Measurements from ENCODE around the gene CLDN10.
"Not testable (repeated sequence)": the region's sequence is repeated elsewhere in the genome, so short reads cannot be mapped to it uniquely, and the experiment has no call there.

Gene CLDN10, protein sequence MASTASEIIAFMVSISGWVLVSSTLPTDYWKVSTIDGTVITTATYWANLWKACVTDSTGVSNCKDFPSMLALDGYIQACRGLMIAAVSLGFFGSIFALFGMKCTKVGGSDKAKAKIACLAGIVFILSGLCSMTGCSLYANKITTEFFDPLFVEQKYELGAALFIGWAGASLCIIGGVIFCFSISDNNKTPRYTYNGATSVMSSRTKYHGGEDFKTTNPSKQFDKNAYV

DNA sequence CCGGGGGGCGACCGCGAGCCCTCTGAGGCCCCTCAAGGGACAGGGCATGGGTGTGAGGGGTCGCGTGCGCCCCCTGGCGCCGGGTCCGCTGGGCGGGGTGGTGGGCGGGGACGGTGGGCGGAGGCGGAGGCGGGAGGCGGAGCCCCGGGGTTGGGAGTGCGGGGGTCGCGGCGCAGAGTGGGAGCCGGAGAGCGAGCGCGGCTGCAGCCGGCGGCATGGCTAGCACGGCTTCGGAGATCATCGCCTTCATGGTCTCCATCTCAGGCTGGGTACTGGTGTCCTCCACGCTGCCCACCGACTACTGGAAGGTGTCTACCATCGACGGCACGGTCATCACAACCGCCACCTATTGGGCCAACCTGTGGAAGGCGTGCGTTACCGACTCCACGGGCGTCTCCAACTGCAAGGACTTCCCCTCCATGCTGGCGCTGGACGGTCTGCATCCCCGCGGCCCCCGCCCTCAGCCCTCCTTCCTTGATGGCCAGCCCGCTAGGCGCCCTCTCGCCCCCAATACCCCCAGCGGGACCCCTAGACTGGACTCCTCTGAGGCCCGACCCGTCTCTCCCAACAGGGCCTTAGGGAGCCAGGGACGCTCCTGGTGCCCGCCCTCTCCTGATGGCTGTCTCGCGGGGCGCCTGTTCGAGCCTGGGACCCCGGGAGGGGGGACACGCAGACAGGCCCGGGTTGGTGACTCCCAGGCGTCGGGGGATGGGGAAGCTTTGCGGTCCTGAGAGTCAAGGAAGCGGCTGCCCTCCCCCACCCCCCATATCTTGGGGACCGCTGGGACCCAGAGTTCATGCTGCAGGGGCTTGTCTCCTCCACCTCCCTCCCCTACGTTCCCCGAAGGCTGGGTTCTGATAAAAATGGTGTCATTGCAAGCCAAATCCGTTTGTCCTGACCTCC, at the start of gene CLDN10:
CLDN10 (plus strand) TSS at position 182 of the 903 bp plus-strand sequence; CDS start at position 216, 34 bp downstream.
- Histone ChIP-seq H3K9me3 (no peaks in the 10 kb centered on the region), H3K27me3 (ENCODE audit: low read depth) (peaks cover 4% of the 10 kb centered on the region; the same call in 1 of the 2 replicates), H3K4me1 (peaks cover under 1% of the 10 kb centered on the region; the same call in 1 of the 2 replicates), H3K4me3 (no peak within 1 kb of the TSS), H3K36me3 (replicated peaks) (no peaks in the 10 kb centered on the region)
- DNase-seq (ENCODE audit: low spot score in 2 of 2), result no peak
- in situ Hi-C loops (cut with MboI; ENCODE audit: low sequenced_read_pairs), result no loop called here

DNA sequence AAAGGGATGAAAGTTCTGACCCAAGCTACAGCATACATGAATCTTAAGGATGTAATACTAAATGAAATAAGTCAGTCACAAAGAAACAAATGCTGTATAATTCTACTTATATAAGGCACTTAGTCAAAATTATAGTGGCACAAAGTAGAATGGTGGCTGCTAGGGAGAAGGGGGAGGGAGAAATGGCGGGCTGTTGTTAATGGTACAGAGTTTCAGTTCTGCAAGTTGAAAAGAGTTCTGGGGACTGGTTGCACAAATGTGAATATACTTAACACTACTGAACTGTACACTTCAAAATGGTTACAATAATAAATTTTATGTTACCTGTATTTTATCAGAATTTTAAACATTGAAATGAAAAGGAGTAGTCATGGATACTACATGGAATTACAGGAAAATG, 48.9 kb upstream of the CLDN10 start:
- in situ Hi-C loops (cut with MboI; ENCODE audit: low sequenced_read_pairs), result no loop called here
- H3K27me3 ChIP-seq (ENCODE audit: low read depth), result no peaks in the 10 kb centered on the region
- DNase-seq (ENCODE audit: low spot score in 2 of 2), result no peak

DNA sequence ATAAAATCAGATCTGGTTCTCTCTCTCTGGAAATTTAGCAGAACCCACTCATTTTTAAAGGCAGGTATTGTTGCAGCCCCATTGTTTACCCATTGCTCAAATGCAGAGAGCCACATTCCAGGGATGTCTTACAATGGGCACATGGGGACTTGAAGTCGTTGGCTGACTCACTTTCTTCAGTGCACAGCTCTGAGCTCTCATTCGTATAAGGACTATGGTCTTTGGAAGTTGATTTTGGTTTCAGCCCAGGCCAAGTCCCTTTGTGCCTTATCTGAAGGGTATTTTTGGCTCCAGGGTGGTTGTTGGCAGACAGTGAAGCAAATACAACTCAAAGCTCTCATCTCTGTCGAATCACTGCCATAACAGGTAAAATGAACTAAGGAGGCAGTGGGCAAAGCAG, 47.3 kb upstream of the CLDN10 start:
- no peaks in the 10 kb centered on the region for H3K36me3 ChIP-seq (replicated peaks)
- in situ Hi-C loops (cut with MboI; ENCODE audit: low sequenced_read_pairs), result no loop called here
- peak in 1 of 2 experiments; percentile 13 for DNase-seq (ENCODE audit: low spot score in 2 of 2)
- no peaks in the 10 kb centered on the region for H3K27me3 ChIP-seq (ENCODE audit: low read depth)
- H3K9me3 ChIP-seq, result no peaks in the 10 kb centered on the region
- no peaks in the 10 kb centered on the region for H3K4me1 ChIP-seq
- H3K4me3 ChIP-seq, result no peak overlapping the region

More for the DNA sequence above, 48.9 kb upstream of the CLDN10 start:
- Histone ChIP-seq H3K9me3 (no peaks in the 10 kb centered on the region), H3K36me3 (replicated peaks) (no peaks in the 10 kb centered on the region), H3K4me3 (no peak overlapping the region), H3K4me1 (no peaks in the 10 kb centered on the region)

DNA sequence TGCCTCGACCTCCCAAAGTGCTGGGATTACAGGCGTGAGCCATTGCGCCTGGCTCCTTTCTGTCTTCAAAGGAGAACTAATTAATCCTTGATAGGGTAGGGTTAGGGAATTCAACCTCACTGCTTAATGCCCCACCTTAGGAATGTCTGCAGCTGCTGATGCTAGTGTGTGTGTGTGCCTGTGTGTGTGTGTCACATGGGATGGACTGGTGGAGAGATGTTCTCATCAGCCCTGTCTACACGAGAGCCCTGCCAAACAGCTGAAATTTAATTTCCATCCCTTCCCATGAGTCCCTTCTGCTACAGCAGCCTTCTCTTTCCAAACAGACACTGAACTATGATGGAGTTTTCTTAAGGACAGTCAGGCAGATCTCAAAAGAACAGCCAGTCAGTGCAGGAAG, 46.5 kb upstream of the CLDN10 start:
- H3K9me3 ChIP-seq, result no peaks in the 10 kb centered on the region
- no peak overlapping the region for H3K4me3 ChIP-seq
- H3K36me3 ChIP-seq (replicated peaks), result no peaks in the 10 kb centered on the region
- no peak for DNase-seq (ENCODE audit: low spot score in 2 of 2)
- no peaks in the 10 kb centered on the region for H3K4me1 ChIP-seq
- in situ Hi-C loops (cut with MboI; ENCODE audit: low sequenced_read_pairs), result no loop called here
- no peaks in the 10 kb centered on the region for H3K27me3 ChIP-seq (ENCODE audit: low read depth)

DNA sequence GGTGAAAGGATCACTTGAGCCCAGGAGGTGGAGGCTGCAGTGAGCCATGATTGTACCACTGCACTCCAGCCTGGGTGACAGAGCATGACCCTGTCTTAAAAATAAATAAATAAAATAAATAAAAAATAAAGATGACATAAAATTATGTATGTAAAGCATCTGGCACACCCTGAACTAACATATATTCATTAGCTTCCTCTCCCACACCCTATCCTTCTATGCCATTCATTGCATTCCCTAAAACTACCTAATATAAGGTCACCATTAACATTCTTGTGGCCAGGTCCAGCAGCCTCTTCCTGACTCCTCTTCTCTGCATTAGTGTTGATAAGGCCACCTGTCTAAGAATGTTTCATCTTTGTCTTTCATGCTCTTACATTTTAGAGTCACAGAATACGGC, 44.5 kb upstream of the CLDN10 start:
- H3K27me3 ChIP-seq (ENCODE audit: low read depth), result no peaks in the 10 kb centered on the region
- in situ Hi-C loops (cut with MboI; ENCODE audit: low sequenced_read_pairs), result no loop called here
- H3K36me3 ChIP-seq (replicated peaks), result no peaks in the 10 kb centered on the region
- no peak for DNase-seq (ENCODE audit: low spot score in 2 of 2)
- H3K4me3 ChIP-seq, result no peak overlapping the region
- no peaks in the 10 kb centered on the region for H3K4me1 ChIP-seq
- no peaks in the 10 kb centered on the region for H3K9me3 ChIP-seq

DNA sequence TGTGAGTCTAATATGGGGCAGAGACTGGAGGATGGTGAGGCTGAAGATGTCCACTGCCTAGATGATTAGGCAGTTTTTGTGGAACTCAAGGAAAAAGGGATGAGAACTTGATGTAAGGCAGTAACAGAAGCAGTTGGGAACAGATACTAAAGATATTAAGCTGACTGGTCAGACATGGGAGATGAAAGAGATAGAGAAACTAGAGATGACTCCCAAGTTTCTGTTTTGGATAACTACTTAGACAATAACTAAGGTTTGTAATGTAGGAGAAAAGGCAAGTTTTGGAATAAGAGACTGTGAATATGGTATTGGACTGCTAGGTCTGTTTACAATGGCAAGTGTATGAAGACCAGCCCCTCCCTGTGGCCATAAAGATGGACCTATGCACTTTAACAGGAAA, 43.5 kb upstream of the CLDN10 start:
- DNase-seq (ENCODE audit: low spot score in 2 of 2), result no peak
- H3K9me3 ChIP-seq, result no peaks in the 10 kb centered on the region
- no peak overlapping the region for H3K4me3 ChIP-seq
- in situ Hi-C loops (cut with MboI; ENCODE audit: low sequenced_read_pairs), result no loop called here
- H3K4me1 ChIP-seq, result no peaks in the 10 kb centered on the region
- H3K27me3 ChIP-seq (ENCODE audit: low read depth), result 0 out of 2 replicates have a peak, but pooled peaks cover 2% of the 10 kb centered on the region
- H3K36me3 ChIP-seq (replicated peaks), result no peaks in the 10 kb centered on the region

DNA sequence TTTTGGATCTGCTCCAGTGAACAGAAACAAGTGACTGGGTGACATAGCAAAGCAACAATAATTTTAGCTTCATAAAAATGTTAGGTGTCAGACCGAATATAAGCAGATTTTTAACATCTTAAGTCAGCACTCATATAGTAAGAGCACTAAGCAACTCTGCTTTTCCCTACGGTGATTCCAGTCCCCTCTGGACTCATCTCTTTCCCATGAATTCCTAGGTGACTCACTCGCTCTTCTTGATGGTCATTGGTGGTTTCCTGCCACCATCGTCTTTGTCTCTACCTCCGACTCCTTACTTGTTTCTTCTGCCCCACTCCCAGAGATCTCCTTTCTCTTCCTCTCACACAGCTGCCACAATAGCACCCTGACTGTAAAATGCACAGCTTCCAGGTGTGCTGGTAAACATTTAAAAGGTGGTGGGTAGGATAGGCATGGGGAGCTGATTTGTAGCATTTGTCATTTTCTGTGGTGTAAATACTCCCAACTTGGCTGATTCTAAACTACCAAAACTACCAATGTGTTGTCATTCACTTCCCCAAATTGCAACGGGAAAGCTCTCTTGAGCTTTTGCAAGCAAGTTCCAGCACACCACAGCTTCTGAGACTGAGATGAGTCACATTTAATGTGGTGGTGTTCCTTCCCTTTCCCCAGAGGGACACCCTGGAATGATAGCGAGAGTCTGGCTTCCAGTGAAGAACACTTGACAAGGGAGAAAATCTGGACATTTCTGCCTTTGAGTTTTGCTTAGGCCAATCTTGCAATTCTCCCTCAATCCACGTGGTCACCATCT, 42.8 kb upstream of the CLDN10 start:
- no peak for DNase-seq (ENCODE audit: low spot score in 2 of 2)
- in situ Hi-C loops (cut with MboI; ENCODE audit: low sequenced_read_pairs), result no loop called here
- Histone ChIP-seq H3K27me3 (ENCODE audit: low read depth) (0 out of 2 replicates have a peak, but pooled peaks cover 2% of the 10 kb centered on the region), H3K9me3 (no peaks in the 10 kb centered on the region), H3K36me3 (replicated peaks) (no peaks in the 10 kb centered on the region), H3K4me1 (no peaks in the 10 kb centered on the region), H3K4me3 (no peak overlapping the region)

DNA sequence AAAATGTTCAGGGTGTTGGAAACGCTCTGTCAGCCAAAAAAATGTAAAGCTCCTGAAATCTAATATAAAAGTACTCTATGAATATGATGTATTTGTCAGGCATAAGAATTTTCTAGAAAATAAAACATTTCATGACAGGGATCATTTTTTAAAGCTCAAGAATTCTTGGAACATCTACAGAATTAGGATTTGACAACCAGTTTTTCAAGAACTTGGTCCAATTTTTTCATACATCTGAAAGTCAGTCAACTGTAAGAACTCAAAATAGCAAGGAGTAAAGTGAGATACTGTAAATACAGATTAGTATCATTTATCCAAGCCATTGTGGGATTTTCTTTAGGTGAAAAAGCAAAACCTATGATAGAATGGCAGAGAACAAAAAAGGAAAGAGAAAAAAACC, 41.6 kb upstream of the CLDN10 start:
- in situ Hi-C loops (cut with MboI; ENCODE audit: low sequenced_read_pairs), result no loop called here
- no peaks in the 10 kb centered on the region for H3K4me1 ChIP-seq

DNA sequence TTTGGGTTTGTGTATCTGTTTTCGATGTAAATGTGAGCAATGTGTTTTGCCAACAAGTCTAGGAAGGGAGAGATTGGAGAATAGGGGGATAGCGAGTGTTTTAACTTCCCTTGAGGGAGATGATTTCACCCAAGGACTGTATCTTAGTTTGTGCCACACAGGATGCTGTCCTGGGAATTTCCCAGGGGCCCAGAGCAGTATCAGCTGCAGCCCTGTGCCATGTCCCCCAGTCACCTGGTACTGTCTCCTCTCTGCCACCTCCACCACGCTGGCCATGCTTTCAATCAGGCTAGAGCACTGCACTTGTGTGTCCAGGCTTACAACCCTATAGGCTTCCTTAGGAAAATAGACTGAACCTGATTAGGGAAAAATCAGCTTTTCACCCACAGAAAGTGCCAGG, 40.1 kb upstream of the CLDN10 start:
- Histone ChIP-seq H3K9me3 (no peaks in the 10 kb centered on the region), H3K36me3 (replicated peaks) (no peaks in the 10 kb centered on the region), H3K4me3 (no peak overlapping the region), H3K4me1 (0 out of 2 replicates have a peak, but pooled peaks cover 3% of the 10 kb centered on the region), H3K27me3 (ENCODE audit: low read depth) (peaks cover 2% of the 10 kb centered on the region; the same call in 1 of the 2 replicates)
- in situ Hi-C loops (cut with MboI; ENCODE audit: low sequenced_read_pairs), result no loop called here
- no peak for DNase-seq (ENCODE audit: low spot score in 2 of 2)

More for the DNA sequence above, 41.6 kb upstream of the CLDN10 start:
- DNase-seq (ENCODE audit: low spot score in 2 of 2), result no peak
- H3K4me3 ChIP-seq, result no peak overlapping the region
- H3K27me3 ChIP-seq (ENCODE audit: low read depth), result 0 out of 2 replicates have a peak, but pooled peaks cover 2% of the 10 kb centered on the region
- no peaks in the 10 kb centered on the region for H3K36me3 ChIP-seq (replicated peaks)
- H3K9me3 ChIP-seq, result no peaks in the 10 kb centered on the region

DNA sequence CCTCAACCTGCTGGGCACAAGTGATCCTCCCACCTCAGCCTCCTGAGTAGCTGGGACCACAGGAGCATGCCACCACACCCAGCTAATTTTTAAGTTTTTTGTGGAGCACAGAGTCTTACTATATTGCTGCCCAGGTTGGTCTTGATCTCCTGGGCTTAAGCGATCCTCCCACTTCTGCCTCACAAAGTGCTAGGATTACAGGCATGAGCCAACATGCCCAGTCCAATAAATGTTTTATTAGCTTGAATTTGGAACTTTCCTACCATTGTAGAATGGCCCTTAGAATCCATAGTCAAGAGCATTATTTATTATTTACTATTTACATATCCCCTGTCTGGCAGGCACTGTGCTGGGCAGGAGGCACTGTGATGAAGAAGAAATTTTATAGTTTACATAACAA, 39.6 kb upstream of the CLDN10 start:
- peaks cover 3% of the 10 kb centered on the region for H3K27me3 ChIP-seq (ENCODE audit: low read depth)
- 0 out of 2 replicates have a peak, but pooled peaks cover 3% of the 10 kb centered on the region for H3K4me1 ChIP-seq
- no peak for DNase-seq (ENCODE audit: low spot score in 2 of 2)
- no peaks in the 10 kb centered on the region for H3K9me3 ChIP-seq
- H3K4me3 ChIP-seq, result no peak overlapping the region
- in situ Hi-C loops (cut with MboI; ENCODE audit: low sequenced_read_pairs), result no loop called here
- no peaks in the 10 kb centered on the region for H3K36me3 ChIP-seq (replicated peaks)

DNA sequence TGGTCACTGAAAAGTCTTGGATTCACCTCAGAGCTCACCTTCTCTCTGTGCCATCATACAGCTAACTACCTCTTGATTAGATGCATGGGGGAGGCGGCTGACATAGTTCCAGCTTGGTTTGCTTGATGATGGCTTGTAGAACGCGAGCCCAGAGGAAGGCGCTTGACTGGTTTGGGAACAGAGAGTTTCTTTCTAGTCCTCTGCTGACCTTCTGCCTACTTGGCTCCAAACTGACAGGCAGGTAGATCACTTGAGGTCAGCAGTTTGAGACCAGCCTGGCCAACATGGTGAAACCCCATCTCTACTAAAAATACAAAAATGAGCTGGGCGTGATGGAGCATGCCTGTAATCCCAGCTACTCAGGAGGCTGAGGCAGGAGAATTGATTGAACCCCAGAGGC, 36.9 kb upstream of the CLDN10 start:
- H3K36me3 ChIP-seq (replicated peaks); in situ Hi-C loops (cut with MboI; ENCODE audit: low sequenced_read_pairs); H3K9me3 ChIP-seq; H3K4me3 ChIP-seq; DNase-seq (ENCODE audit: low spot score in 2 of 2); H3K27me3 ChIP-seq (ENCODE audit: low read depth); H3K4me1 ChIP-seq: not testable (repeated sequence)

DNA sequence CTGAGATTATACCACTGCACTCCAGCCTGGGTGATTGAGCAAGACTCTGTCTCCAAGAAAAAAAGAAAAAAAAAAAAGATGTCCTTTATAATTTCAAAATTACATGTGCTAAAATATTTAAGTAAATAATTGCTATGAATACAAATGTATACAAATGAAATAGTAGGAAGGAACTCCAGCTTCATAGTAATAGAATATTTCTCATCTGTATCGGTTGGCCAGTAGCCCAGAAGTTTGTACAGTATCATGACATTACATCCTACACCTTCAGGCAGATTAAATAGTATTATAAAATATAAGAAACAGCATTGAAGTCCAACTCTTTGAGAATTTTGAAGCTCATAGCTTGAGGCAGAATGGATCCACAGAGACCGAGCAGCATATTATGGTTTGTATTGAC, 36.5 kb upstream of the CLDN10 start:
- H3K4me3 ChIP-seq, result no peak overlapping the region
- H3K36me3 ChIP-seq (replicated peaks), result no peaks in the 10 kb centered on the region
- H3K9me3 ChIP-seq, result no peaks in the 10 kb centered on the region
- H3K4me1 ChIP-seq, result 0 out of 2 replicates have a peak, but pooled peaks cover 3% of the 10 kb centered on the region
- peaks cover 6% of the 10 kb centered on the region for H3K27me3 ChIP-seq (ENCODE audit: low read depth)
- in situ Hi-C loops (cut with MboI; ENCODE audit: low sequenced_read_pairs), result no loop called here
- no peak for DNase-seq (ENCODE audit: low spot score in 2 of 2)

DNA sequence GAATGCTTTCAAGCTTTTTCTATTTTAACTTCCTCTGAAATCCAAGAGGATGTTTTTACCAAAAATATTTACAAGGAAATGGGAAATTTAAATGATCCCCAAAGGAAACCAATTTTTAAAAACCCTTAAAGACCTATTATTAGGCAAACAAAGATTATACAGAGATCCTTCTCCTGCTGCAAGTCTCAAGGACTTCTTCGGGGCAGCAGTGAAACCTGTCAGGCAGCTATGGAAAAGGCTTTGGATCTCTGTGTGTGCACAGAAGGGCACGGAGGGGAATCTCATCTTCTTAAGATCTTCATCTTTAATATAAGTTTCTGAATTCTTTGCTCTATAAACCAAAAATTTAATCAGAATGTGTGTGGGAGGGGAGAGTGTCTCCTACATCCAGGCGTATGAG, 36.0 kb upstream of the CLDN10 start:
- in situ Hi-C loops (cut with MboI; ENCODE audit: low sequenced_read_pairs), result no loop called here
- peaks cover 6% of the 10 kb centered on the region for H3K27me3 ChIP-seq (ENCODE audit: low read depth)
- H3K36me3 ChIP-seq (replicated peaks), result no peaks in the 10 kb centered on the region
- H3K4me3 ChIP-seq, result no peak overlapping the region
- no peaks in the 10 kb centered on the region for H3K9me3 ChIP-seq
- DNase-seq (ENCODE audit: low spot score in 2 of 2), result no peak
- H3K4me1 ChIP-seq, result 0 out of 2 replicates have a peak, but pooled peaks cover 3% of the 10 kb centered on the region

All from HAP-1 (cell line).